Uterus (tissue), 4 donors: ENCODE measurements around the gene CCDC120. TPM values are rescaled to one million over a fixed set of nuclear protein-coding genes. Genes with fewer than 3 reads are reported as not detected.

ENCODE experiments used
- DNase-seq, 2 donors: peaks; one replicate each; pipeline ENCODE4 v3.0.0-alpha.2; 2019 to 2020
- H3K27ac ChIP-seq, 2 donors: fragments of 200-600 bp; sonication (generic); 1 replicate in 1 of 2; 2 replicates in 1 of 2; pipeline ENCODE4 v1.5.1; 2016 to 2018
- H3K27me3 ChIP-seq, 2 donors: fragments of 200-600 bp; sonication (generic); one replicate each; pipeline ENCODE4 v1.5.1; 2018 to 2019; ENCODE audit warnings: control low read depth in 1 of 2
- H3K36me3 ChIP-seq, 2 donors: fragments of 200-600 bp; sonication (generic); one replicate each; pipeline ENCODE4 v1.5.1; 2019; ENCODE audit warnings: control low read depth in 1 of 2
- H3K4me1 ChIP-seq, 2 donors: fragments of 200-600 bp; sonication (generic); one replicate each; pipeline ENCODE4 v1.5.1; 2018 to 2019; ENCODE audit warnings: control low read depth in 1 of 2
- H3K4me3 ChIP-seq, 2 donors: fragments of 200-600 bp; sonication (generic); 1 replicate in 1 of 2; 2 replicates in 1 of 2; pipeline ENCODE4 v1.5.1; 2018 to 2019; ENCODE audit warnings: mild to moderate bottlenecking in 1 of 2
- H3K9me3 ChIP-seq, 2 donors: fragments of 200-600 bp; sonication (generic); one replicate each; pipeline ENCODE4 v1.5.1; 2019; ENCODE audit warnings: control low read depth in 1 of 2
- CTCF ChIP-seq, 4 experiments: fragments of 200-600 bp in 2 of 4; fragments of 450-650 bp in 2 of 4; sonication (generic) in 2 of 4; IDR thresholded peaks; one replicate each; pipeline ENCODE4 v1.5.1; 2016 to 2019; ENCODE audit warnings: antibody characterized with exemption in 4 of 4, mild to moderate bottlenecking in 2 of 4, moderate library complexity in 1 of 4
- POLR2A ChIP-seq, 2 donors: fragments of 450-650 bp; IDR thresholded peaks; one replicate each; pipeline ENCODE4 v1.6.1; 2016; ENCODE audit warnings: antibody characterized with exemption in 2 of 2, mild to moderate bottlenecking in 1 of 2, moderate library complexity in 1 of 2
- intact Hi-C: fragments of 100-400 bp; cut with DNase I; formaldehyde crosslinking; loops from one replicate; pipeline ENCODE4 v1.15.1; 2023; ENCODE audit warnings: low total_unique reads
- total RNA-seq, 4 donors: library from RNA; depleted of rRNA in 3 of 4; stranded (reverse); fragments of >200 nt in 3 of 4; gene quantifications; one replicate each; pipeline versions ENCODE4 v1.1.0 to v1.2.4, GENCODE V29; 2014 to 2023
- donor health status: DM: yes; HTN: yes; CAD: no.

CCDC120 gene
- total RNA-seq, 4 donors from 2014 or later = 2.0 to 12.0 (median 4.2) TPM

- H3K27me3 ChIP-seq = no peaks in the 10 kb centered on the region
- no peaks in the 10 kb centered on the region for H3K4me1 ChIP-seq
- no peak overlapping the region for H3K27ac ChIP-seq
- no peak for TF ChIP-seq CTCF (IDR thresholded peaks at IDR 0.05)
- TF ChIP-seq POLR2A (IDR thresholded peaks at IDR 0.05) = no peak
- H3K4me3 ChIP-seq = no peak overlapping the region
- intact Hi-C loops = no loop called here
- no peak for DNase-seq
- H3K9me3 ChIP-seq = no peaks in the 10 kb centered on the region
- H3K36me3 ChIP-seq = no peaks in the 10 kb centered on the region
Observed at GRCh38 chrX:49106930-49107329, 48.1 kb downstream of the CCDC120 start.

GRCh38 chrX:49108641-49109040 lies 49.8 kb downstream of the CCDC120 start:
- Histone ChIP-seq H3K4me3 (no peak overlapping the region), H3K27me3 (no peaks in the 10 kb centered on the region), H3K27ac (no peak overlapping the region), H3K9me3 (no peaks in the 10 kb centered on the region), H3K4me1 (no peaks in the 10 kb centered on the region), H3K36me3 (no peaks in the 10 kb centered on the region)
- DNase-seq = no peak
- intact Hi-C loops = no loop called here
- no peak for TF ChIP-seq CTCF (IDR thresholded peaks at IDR 0.05)
- TF ChIP-seq POLR2A (IDR thresholded peaks at IDR 0.05) = no peak

- intact Hi-C loops = no loop called here
- no peak for TF ChIP-seq CTCF (IDR thresholded peaks at IDR 0.05)
- no peak for TF ChIP-seq POLR2A (IDR thresholded peaks at IDR 0.05)
- Histone ChIP-seq H3K27ac (no peak overlapping the region), H3K4me3 (no peak overlapping the region), H3K9me3 (no peaks in the 10 kb centered on the region), H3K36me3 (no peaks in the 10 kb centered on the region), H3K27me3 (no peaks in the 10 kb centered on the region), H3K4me1 (no peaks in the 10 kb centered on the region)
- DNase-seq = no peak
Observed at GRCh38 chrX:49110417-49110816, 51.6 kb downstream of the CCDC120 start.

- no peaks in the 10 kb centered on the region for H3K4me1 ChIP-seq
- intact Hi-C loops = no loop called here
- H3K27ac ChIP-seq = no peak overlapping the region
- no peak overlapping the region for H3K4me3 ChIP-seq
- DNase-seq = no peak
- TF ChIP-seq POLR2A (IDR thresholded peaks at IDR 0.05) = no peak
- no peak for TF ChIP-seq CTCF (IDR thresholded peaks at IDR 0.05)
- H3K9me3 ChIP-seq = no peaks in the 10 kb centered on the region
- H3K36me3 ChIP-seq = no peaks in the 10 kb centered on the region
- H3K27me3 ChIP-seq = no peaks in the 10 kb centered on the region
Observed at GRCh38 chrX:49111791-49112190, 53.0 kb downstream of the CCDC120 start.

- Histone ChIP-seq H3K36me3 (no peaks in the 10 kb centered on the region), H3K27me3 (no peaks in the 10 kb centered on the region), H3K27ac (no peak overlapping the region), H3K4me3 (no peak overlapping the region), H3K4me1 (no peaks in the 10 kb centered on the region), H3K9me3 (no peaks in the 10 kb centered on the region)
- intact Hi-C loops = no loop called here
- TF ChIP-seq POLR2A (IDR thresholded peaks at IDR 0.05) = no peak
- TF ChIP-seq CTCF (IDR thresholded peaks at IDR 0.05) = no peak
- DNase-seq = no peak
Observed at GRCh38 chrX:49116076-49116475, 57.3 kb downstream of the CCDC120 start.
